IMR-90 (cell line): ENCODE data around the gene GKAP1. TPM values are rescaled to one million over a fixed set of nuclear protein-coding genes. Genes with fewer than 3 reads are reported as not detected.

ENCODE experiments used
- ATAC-seq: fragments of 200-7000 bp; cut with Tn5 transposase; 2 replicates; pipeline ENCODE4 v1.9.1; 2020; ENCODE audit warnings: low read depth, mild to moderate bottlenecking, moderate library complexity
- BruUV-seq: library from RNA; stranded (reverse); fragments of 400-500 nt; replicated peaks from 2 replicates; lab custom pipeline; 2021; lab: Mats Ljungman, UMichigan
- CTCF ChIA-PET: fragments of 300-600 bp; formaldehyde crosslinking; extraction: SDS; loops from one replicate; lab custom pipeline; 2021; ENCODE audit warnings: antibody characterized with exemption; lab: Yijun Ruan, JAX
- POLR2A ChIA-PET: fragments of 300-600 bp; sonication (Branson Sonifier 250); formaldehyde crosslinking; loops from one replicate; lab custom pipeline; 2022; ENCODE audit warnings: antibody characterized with exemption; ENCODE audit not compliant: unreplicated experiment; lab: Charles Lee
- DNase-seq: peaks from one replicate; pipeline ENCODE4 v3.0.0; 2013
- H2AFZ ChIP-seq: replicated peaks from 2 replicates; pipeline ENCODE3; 2013; ENCODE audit warnings: low read length, mild to moderate bottlenecking; ENCODE audit not compliant: poor library complexity
- H2AK5ac ChIP-seq: 2 replicates; pipeline ENCODE4 v1.6.1; 2013; ENCODE audit warnings: low read depth, low read length, inconsistent platforms
- H2AK9ac ChIP-seq: replicated peaks from 2 replicates; pipeline ENCODE3; 2013; ENCODE audit warnings: mild to moderate bottlenecking, low read depth, low read length, moderate library complexity; ENCODE audit not compliant: poor library complexity
- H2BK120ac ChIP-seq: 2 replicates; pipeline ENCODE4 v1.6.1; 2013; ENCODE audit warnings: low read depth, low read length, inconsistent platforms
- H2BK15ac ChIP-seq: 3 replicates; pipeline ENCODE4 v1.6.1; 2013; ENCODE audit warnings: low read depth, low read length, inconsistent platforms
- H2BK20ac ChIP-seq: 2 replicates; pipeline ENCODE4 v1.6.1; 2013; ENCODE audit warnings: low read depth, mild to moderate bottlenecking, inconsistent platforms, low read length, moderate library complexity
- H2BK5ac ChIP-seq: 2 replicates; pipeline ENCODE4 v1.6.1; 2013; ENCODE audit warnings: mild to moderate bottlenecking, low read depth, low read length, inconsistent platforms; ENCODE audit not compliant: poor library complexity, severe bottlenecking
- H3K14ac ChIP-seq: replicated peaks from 2 replicates; pipeline ENCODE4 v1.6.1; 2013; ENCODE audit warnings: low read depth, low read length, inconsistent platforms
- H3K18ac ChIP-seq: 2 replicates; pipeline ENCODE4 v1.6.1; 2013; ENCODE audit warnings: low read depth, low read length, control low read depth
- H3K23ac ChIP-seq: 2 replicates; pipeline ENCODE4 v1.6.1; 2013; ENCODE audit warnings: low read depth, low read length, inconsistent platforms
- H3K27ac ChIP-seq: 2 replicates; pipeline ENCODE4 v1.5.1; 2013; ENCODE audit warnings: mild to moderate bottlenecking, control low read depth, low read length; ENCODE audit not compliant: insufficient read depth
- H3K27me3 ChIP-seq: 2 replicates; pipeline ENCODE4 v1.6.1; 2013; ENCODE audit warnings: low read length; ENCODE audit not compliant: control insufficient read depth, insufficient read depth
- H3K36me3 ChIP-seq: 2 replicates; pipeline ENCODE4 v1.6.1; 2013; ENCODE audit warnings: low read length, mixed read lengths; ENCODE audit not compliant: control insufficient read depth, insufficient read depth
- H3K4ac ChIP-seq: 2 replicates; pipeline ENCODE4 v1.6.1; 2013; ENCODE audit warnings: low read depth, low read length, inconsistent platforms
- H3K4me1 ChIP-seq: 2 replicates; pipeline ENCODE4 v1.6.1; 2013; ENCODE audit warnings: low read length, mixed read lengths; ENCODE audit not compliant: control insufficient read depth, insufficient read depth
- H3K4me2 ChIP-seq: 2 replicates; pipeline ENCODE4 v1.6.1; 2013; ENCODE audit warnings: low read depth, mild to moderate bottlenecking, control low read depth, low read length, moderate library complexity
- H3K4me3 ChIP-seq: 2 replicates; pipeline ENCODE4 v1.5.1; 2013; ENCODE audit warnings: low read depth, mild to moderate bottlenecking, control low read depth, low read length, moderate library complexity; ENCODE audit not compliant: insufficient read depth
- H3K56ac ChIP-seq: 2 replicates; pipeline ENCODE4 v1.6.1; 2013; ENCODE audit warnings: low read length, inconsistent platforms; ENCODE audit not compliant: insufficient read depth; ENCODE audit errors: extremely low read depth
- H3K79me1 ChIP-seq, 2 experiments: 2 replicates each; pipeline ENCODE4 v1.6.1; 2013; ENCODE audit warnings: low read length in 2 of 2, inconsistent platforms in 1 of 2, low read depth in 1 of 2
- H3K9ac ChIP-seq: 2 replicates; pipeline ENCODE4 v1.6.1; 2013; ENCODE audit warnings: low read depth, low read length, control low read depth
- H3K9me1 ChIP-seq: 2 replicates; pipeline ENCODE4 v1.6.1; 2013; ENCODE audit warnings: low read length, inconsistent platforms; ENCODE audit not compliant: insufficient read depth
- H3K9me3 ChIP-seq: 2 replicates; pipeline ENCODE4 v1.6.1; 2013; ENCODE audit warnings: low read length; ENCODE audit not compliant: control insufficient read depth, insufficient read depth
- H4K20me1 ChIP-seq: 2 replicates; pipeline ENCODE4 v1.6.1; 2013; ENCODE audit warnings: low read length, inconsistent platforms; ENCODE audit not compliant: insufficient read depth
- H4K5ac ChIP-seq: 2 replicates; pipeline ENCODE4 v1.6.1; 2013; ENCODE audit warnings: mild to moderate bottlenecking, low read depth, low read length, control low read depth
- H4K8ac ChIP-seq, 2 experiments: 2 replicates each; pipeline ENCODE4 v1.6.1; 2013; ENCODE audit warnings: low read depth in 2 of 2, low read length in 2 of 2, control low read depth in 1 of 2, inconsistent platforms in 1 of 2
- H4K91ac ChIP-seq: 2 replicates; pipeline ENCODE4 v1.6.1; 2013; ENCODE audit warnings: low read depth, low read length, inconsistent platforms; ENCODE audit not compliant: insufficient read depth
- BHLHE40 ChIP-seq: fragments of 150-350 bp; IDR thresholded peaks from 2 replicates; pipeline ENCODE4 v1.6.1; 2016; ENCODE audit warnings: mild to moderate bottlenecking, low read depth, low read length
- CEBPB ChIP-seq: IDR thresholded peaks from 2 replicates; pipeline ENCODE4 v1.6.1; 2012; ENCODE audit warnings: low read depth, low read length, improper control_type of control experiment
- CHD1 ChIP-seq: IDR thresholded peaks from 2 replicates; pipeline ENCODE4 v1.6.1; 2012; ENCODE audit warnings: low read depth, low read length, improper control_type of control experiment
- CTCF ChIP-seq: conservative IDR thresholded peaks from 2 replicates; pipeline ENCODE4 v1.5.1; 2012; ENCODE audit warnings: mild to moderate bottlenecking, low read depth, low read length, improper control_type of control experiment
- ELK1 ChIP-seq: fragments of 150-350 bp; IDR thresholded peaks from 2 replicates; pipeline ENCODE4 v1.6.1; 2016; ENCODE audit warnings: low read depth, mild to moderate bottlenecking, low read length, moderate library complexity, borderline replicate concordance
- FOS ChIP-seq: fragments of 150-350 bp; IDR thresholded peaks from 2 replicates; pipeline ENCODE4 v1.6.1; 2016; ENCODE audit warnings: low read depth, low read length
- MAFK ChIP-seq: IDR thresholded peaks from 2 replicates; pipeline ENCODE4 v1.6.1; 2012; ENCODE audit warnings: low read depth, low read length, improper control_type of control experiment
- MAZ ChIP-seq: IDR thresholded peaks from 2 replicates; pipeline ENCODE4 v1.6.1; 2012; ENCODE audit warnings: low read depth, mild to moderate bottlenecking, low read length, improper control_type of control experiment, moderate library complexity, borderline replicate concordance
- MXI1 ChIP-seq: IDR thresholded peaks from 2 replicates; pipeline ENCODE4 v1.6.1; 2012; ENCODE audit warnings: low read depth, mild to moderate bottlenecking, low read length, moderate library complexity, borderline replicate concordance
- NFE2L2 ChIP-seq: fragments of 150-350 bp; IDR thresholded peaks from 2 replicates; pipeline ENCODE4 v1.6.1; 2016; ENCODE audit warnings: low read depth, mild to moderate bottlenecking, low read length
- POLR2A ChIP-seq: IDR thresholded peaks from 2 replicates; pipeline ENCODE4 v1.6.1; 2012; ENCODE audit warnings: mild to moderate bottlenecking, low read depth, low read length
- RAD21 ChIP-seq: IDR thresholded peaks from 2 replicates; pipeline ENCODE4 v1.6.1; 2012; ENCODE audit warnings: low read length, improper control_type of control experiment
- RCOR1 ChIP-seq: IDR thresholded peaks from 2 replicates; pipeline ENCODE4 v1.6.1; 2012; ENCODE audit warnings: mild to moderate bottlenecking, low read length, improper control_type of control experiment; ENCODE audit not compliant: insufficient replicate concordance
- RFX5 ChIP-seq: IDR thresholded peaks from 2 replicates; pipeline ENCODE4 v1.8.0; 2012; ENCODE audit warnings: low read depth, mild to moderate bottlenecking, low read length, moderate library complexity
- SMC3 ChIP-seq: fragments of 150-350 bp; IDR thresholded peaks from 2 replicates; pipeline ENCODE4 v1.6.1; 2016; ENCODE audit warnings: low read depth, mild to moderate bottlenecking, antibody characterized with exemption, low read length, moderate library complexity
- USF2 ChIP-seq: fragments of 150-350 bp; IDR thresholded peaks from 2 replicates; pipeline ENCODE4 v1.6.1; 2017; ENCODE audit warnings: mild to moderate bottlenecking, antibody characterized with exemption, low read length, low read depth
- WGBS, 2 experiments: methylation state at CpG; one replicate each; pipeline versions ENCODE4 v1.1.5 to v1.1.7; 2013; ENCODE audit warnings: missing lambda C conversion rate in 2 of 2; ENCODE audit not compliant: insufficient read length in 1 of 2; ENCODE audit errors: extremely low coverage in 2 of 2; 5-methylcytosine and 5-hydroxymethylcytosine counted together
- dilution Hi-C: fragments of 300-500 bp; cut with HindIII; formaldehyde crosslinking; loops from one replicate; pipeline ENCODE4 v1.14.3; 2018; ENCODE audit warnings: low sequenced_read_pairs; ENCODE audit not compliant: unreplicated experiment
- in situ Hi-C: fragments of 300-500 bp; cut with MboI; formaldehyde crosslinking; loops from 3 replicates; pipeline ENCODE4 v1.14.3; 2019; ENCODE audit warnings: low sequenced_read_pairs, inconsistent platforms, mixed read lengths
- intact Hi-C: fragments of 100-400 bp; cut with micrococcal nuclease; formaldehyde crosslinking; loops from 2 replicates; pipeline ENCODE4 v1.10.0; 2022
- polyA plus RNA-seq, 3 experiments: library from polyadenylated mRNA; depleted of rRNA; stranded (reverse); fragments of >200 nt; gene quantifications; 2 replicates each; pipeline ENCODE4 v1.2.3, GENCODE V29; 2012; ENCODE audit warnings: low replicate concordance in 1 of 3
- total RNA-seq: library from RNA; depleted of rRNA; stranded (reverse); fragments of >200 nt; gene quantifications from 2 replicates; pipeline ENCODE4 v1.2.3, GENCODE V29; 2012

The GKAP1 gene
- total and polyA plus RNA-seq, 2 of the 4 experiments (the other 2 are of a cell fraction), result 0.18 to 1.4 TPM

GRCh38 chr9:83701286-83701685 is 116.3 kb downstream of the GKAP1 start:
- dilution Hi-C loops (no loop called here), intact Hi-C loops (loop anchor here (10.0 kb wide), 1 partner anchor 284 kb away; the partner anchor contains the start of genes HNRNPK and RMI1)
- TF ChIP-seq RFX5 (no peak), MAFK (no peak), CTCF (no peak), USF2 (no peak), CHD1 (no peak), POLR2A (no peak), SMC3 (no peak), NFE2L2 (no peak), ELK1 (no peak), CEBPB (no peak), RCOR1 (no peak), MXI1 (no peak), MAZ (no peak), BHLHE40 (no peak), RAD21 (no peak), FOS (no peak)

More at GRCh38 chr9:83701286-83701685, 116.3 kb downstream of the GKAP1 start:
- peaks cover 5 to 30% of the 10 kb centered on the region in 2 experiments; a peak in 3 of 4 replicates for H3K79me1 ChIP-seq
- H2AK5ac ChIP-seq, result no peak overlapping the region
- H2BK15ac ChIP-seq, result no peak overlapping the region
- H4K5ac ChIP-seq, result no peak overlapping the region
- no peak overlapping the region for H3K56ac ChIP-seq
- H3K4me3 ChIP-seq, result no peak overlapping the region
- 0 out of 2 replicates have a peak, but pooled peaks cover 3% of the 10 kb centered on the region for H3K9me1 ChIP-seq
- DNase-seq (no peak), ATAC-seq (no peak)
- no peak overlapping the region for H4K91ac ChIP-seq
- in situ Hi-C loops, result no loop called here
- H3K9me3 ChIP-seq, result no peaks in the 10 kb centered on the region
- no TSS peak for BruUV-seq
- H3K23ac ChIP-seq, result no peak overlapping the region
- H4K8ac ChIP-seq, result no peak overlapping the region
- no peak overlapping the region for H3K4ac ChIP-seq
- no peak overlapping the region for H3K9ac ChIP-seq
- H2AFZ ChIP-seq, result no peak overlapping the region
- no peak overlapping the region for H2BK20ac ChIP-seq
- no CpG with 5 or more reads among the region's 1 CpG for WGBS, 2 experiments
- H3K27ac ChIP-seq, result no peak overlapping the region
- H3K36me3 ChIP-seq, result no peaks in the 10 kb centered on the region
- H4K20me1 ChIP-seq, result peaks cover 96% of the 10 kb centered on the region
- no peak overlapping the region for H3K18ac ChIP-seq
- no peak overlapping the region for H2BK120ac ChIP-seq
- ChIA-PET POLR2A (no interaction called here), CTCF (no interaction called here)
- no peak overlapping the region for H2AK9ac ChIP-seq
- no peaks in the 10 kb centered on the region; the same call in 1 of the 2 replicates for H3K4me1 ChIP-seq
- H3K14ac ChIP-seq, result no peak overlapping the region
- H2BK5ac ChIP-seq, result no peak overlapping the region
- peak overlapping the region; percentile 49; the same call in 1 of the 2 replicates for H3K4me2 ChIP-seq
- no peaks in the 10 kb centered on the region for H3K27me3 ChIP-seq
